B cell (primary cell): ENCODE measurements around the gene POFUT2. TPM values are rescaled to one million over a fixed set of nuclear protein-coding genes. Genes with fewer than 3 reads are reported as not detected.

Source experiments
- ATAC-seq: fragments of 200-7000 bp; cut with Tn5 transposase; one replicate; pipeline ENCODE4 v1.10.0; 2021; ENCODE audit warnings: low read depth, mild to moderate bottlenecking, moderate number of reproducible peaks, moderate library complexity
- CTCF ChIA-PET: fragments of 350-600 bp; sonication (Branson Sonifier 250); formaldehyde crosslinking; loops from one replicate; lab custom pipeline; 2021; ENCODE audit warnings: antibody characterized with exemption, inconsistent platforms; lab: Charles Lee
- POLR2A ChIA-PET: fragments of 350-600 bp; sonication (Branson Sonifier 250); formaldehyde crosslinking; loops from one replicate; lab custom pipeline; 2021; ENCODE audit warnings: antibody characterized with exemption; lab: Charles Lee
- DNase-seq: peaks from one replicate; pipeline ENCODE4 v3.0.0; 2013
- H2AFZ ChIP-seq: 2 replicates; pipeline ENCODE4 v1.6.1; 2012; ENCODE audit warnings: mild to moderate bottlenecking, low read depth, low read length; ENCODE audit not compliant: insufficient read depth, poor library complexity, severe bottlenecking
- H3K27ac ChIP-seq, 2 donors: 1 replicate in 1 of 2; 2 replicates in 1 of 2; pipeline ENCODE4 v1.5.1; 2012 to 2013; ENCODE audit warnings: low read length in 2 of 2, mild to moderate bottlenecking in 2 of 2, moderate library complexity in 1 of 2
- H3K27me3 ChIP-seq, 4 experiments: fragments of 200-600 bp in 1 of 4; sonication (generic) in 1 of 4; replicated peaks in 1 of 4; 1 replicate in 2 of 4; 2 replicates in 2 of 4; pipeline versions ENCODE4 v1.6.1 to v1.7.0; 2013 to 2016; ENCODE audit warnings: low read length in 3 of 4, mild to moderate bottlenecking in 2 of 4, mixed read lengths in 1 of 4, moderate library complexity in 1 of 4; ENCODE audit not compliant: insufficient read depth in 4 of 4, control insufficient read depth in 3 of 4; ENCODE audit errors: control extremely low read depth in 1 of 4
- H3K36me3 ChIP-seq, 2 experiments: replicated peaks in 1 of 2; 1 replicate in 1 of 2; 2 replicates in 1 of 2; pipeline versions ENCODE4 v1.6.1 to v1.7.1; 2013; ENCODE audit warnings: low read length in 1 of 2; ENCODE audit not compliant: insufficient read depth in 2 of 2, control insufficient read depth in 1 of 2; ENCODE audit errors: control extremely low read depth in 1 of 2, extremely low read depth in 1 of 2
- H3K4me1 ChIP-seq, 2 donors: fragments of 200-600 bp in 1 of 2; sonication (generic) in 1 of 2; 1 replicate in 1 of 2; 2 replicates in 1 of 2; pipeline versions ENCODE4 v1.5.1 to v1.6.1; 2013 to 2017; ENCODE audit warnings: low read length in 2 of 2; ENCODE audit not compliant: control insufficient read depth in 2 of 2, insufficient read depth in 2 of 2
- H3K4me2 ChIP-seq: replicated peaks from 2 replicates; pipeline ENCODE3; 2012; ENCODE audit warnings: mild to moderate bottlenecking, low read depth, low read length; ENCODE audit not compliant: poor library complexity, severe bottlenecking
- H3K4me3 ChIP-seq, 5 experiments: fragments of 200-600 bp in 1 of 5; sonication (generic) in 1 of 5; 1 replicate in 3 of 5; 2 replicates in 2 of 5; pipeline versions ENCODE4 v1.5.1 to v1.7.0; 2011 to 2016; ENCODE audit warnings: low read length in 4 of 5, mild to moderate bottlenecking in 4 of 5, low read depth in 2 of 5, control low read depth in 1 of 5, moderate library complexity in 1 of 5; ENCODE audit not compliant: insufficient read depth in 1 of 5; ENCODE audit errors: control extremely low read depth in 1 of 5, extremely low read depth in 1 of 5
- H3K79me2 ChIP-seq: fragments of 200-600 bp; sonication (generic); one replicate; pipeline ENCODE4 v1.6.0; 2016; ENCODE audit warnings: low read length; ENCODE audit not compliant: control insufficient read depth, insufficient read depth
- H3K9ac ChIP-seq: fragments of 200-600 bp; sonication (generic); 2 replicates; pipeline ENCODE4 v1.6.1; 2017; ENCODE audit warnings: mild to moderate bottlenecking, low read length, moderate library complexity
- H3K9me3 ChIP-seq, 3 donors: one replicate each; pipeline versions ENCODE4 v1.6.1 to v1.7.1; 2013; ENCODE audit warnings: low read length in 2 of 3; ENCODE audit not compliant: control insufficient read depth in 2 of 3, insufficient read depth in 1 of 3; ENCODE audit errors: control extremely low read depth in 1 of 3
- H4K20me1 ChIP-seq: 2 replicates; pipeline ENCODE4 v1.6.0; 2012; ENCODE audit warnings: mild to moderate bottlenecking, low read length; ENCODE audit not compliant: insufficient read depth, control insufficient read depth, poor library complexity, severe bottlenecking
- H3K27ac Mint-ChIP-seq: one replicate; pipeline ENCODE4 v1.8.0; 2021; ENCODE audit warnings: mixed read lengths
- H3K27me3 Mint-ChIP-seq: one replicate; pipeline ENCODE4 v1.8.0; 2021; ENCODE audit warnings: mixed read lengths
- H3K4me1 Mint-ChIP-seq: one replicate; pipeline ENCODE4 v1.8.0; 2021; ENCODE audit warnings: mixed read lengths
- H3K4me3 Mint-ChIP-seq: one replicate; pipeline ENCODE4 v1.8.0; 2021; ENCODE audit warnings: mixed read lengths
- H3K9me3 Mint-ChIP-seq: one replicate; pipeline ENCODE4 v1.8.0; 2022; ENCODE audit warnings: mixed read lengths; ENCODE audit not compliant: insufficient read depth
- EZH2 ChIP-seq: IDR thresholded peaks from 2 replicates; pipeline ENCODE4 v1.6.1; 2012; ENCODE audit warnings: borderline replicate concordance, low read depth, mild to moderate bottlenecking, moderate library complexity, low read length; ENCODE audit not compliant: insufficient read depth, poor library complexity, severe bottlenecking
- WGBS: methylation state at CpG from one replicate; pipeline ENCODE4 v1.1.5; 2013; ENCODE audit warnings: missing lambda C conversion rate; ENCODE audit not compliant: insufficient coverage; 5-methylcytosine and 5-hydroxymethylcytosine counted together
- intact Hi-C: fragments of 100-400 bp; cut with micrococcal nuclease; formaldehyde crosslinking; loops from one replicate; pipeline ENCODE4 v1.10.0; 2022
- polyA plus RNA-seq: library from polyadenylated mRNA; depleted of rRNA; stranded (reverse); fragments of >200 nt; gene quantifications from 2 replicates; pipeline ENCODE4 v1.2.3, GENCODE V29; 2012
- total RNA-seq, 2 donors: library from RNA; stranded (reverse); fragments of 120-200 nt in 1 of 2; gene quantifications; 1 replicate in 1 of 2; 2 replicates in 1 of 2; pipeline versions ENCODE4 v1.2.3 to v1.2.4, GENCODE V29; 2013 to 2022
- TF ChIP-seq, protein P1 (sequence below): fragments of 200-600 bp; IDR thresholded peaks from one replicate; pipeline ENCODE4 v1.8.0; 2022; ENCODE audit warnings: antibody characterized with exemption, mild to moderate bottlenecking

POFUT2 gene
- total and polyA plus RNA-seq, 2 donors (not counting 1 experiment from before 2014, with no cell fraction given): 38.3 to 41.8 TPM

DNA sequence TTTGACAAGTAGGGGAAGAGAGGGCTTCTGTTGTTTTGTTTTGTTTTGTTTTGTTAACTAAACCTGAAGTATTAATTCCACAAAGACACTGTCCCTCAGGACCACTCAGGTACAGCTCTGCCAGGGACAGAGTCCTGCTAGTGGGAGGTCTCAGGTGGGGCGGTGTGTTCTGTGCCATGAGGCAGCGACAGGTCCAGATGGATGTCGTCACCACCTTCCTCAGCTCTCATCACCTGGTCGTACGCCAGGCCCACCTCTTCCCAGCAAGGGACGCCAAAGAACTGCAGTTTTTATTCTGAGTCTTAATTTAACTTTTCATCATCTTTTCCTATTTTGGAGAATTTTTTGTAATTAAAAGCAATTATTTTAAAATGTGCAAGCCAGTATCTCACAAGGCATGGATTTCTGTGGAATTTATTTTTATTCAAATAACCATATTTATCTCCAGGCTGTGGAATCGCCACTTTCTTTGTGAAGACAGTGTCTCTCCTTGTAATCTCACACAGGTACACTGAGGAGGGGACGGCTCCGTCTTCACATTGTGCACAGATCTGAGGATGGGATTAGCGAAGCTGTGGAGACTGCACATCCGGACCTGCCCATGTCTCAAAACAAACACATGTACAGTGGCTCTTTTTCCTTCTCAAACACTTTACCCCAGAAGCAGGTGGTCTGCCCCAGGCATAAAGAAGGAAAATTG is 62.5 kb downstream of the POFUT2 start:
- Histone ChIP-seq H4K20me1 (no peaks in the 10 kb centered on the region), H3K79me2 (no peaks in the 10 kb centered on the region), H3K27ac (no peak overlapping the region), H3K36me3 (peaks cover 0 to 29% of the 10 kb centered on the region in 2 experiments), H3K4me3 (no peak overlapping the region), H3K4me2 (no peak overlapping the region), H3K27me3 (no peaks in the 10 kb centered on the region), H3K9ac (no peak overlapping the region), H3K4me1 (peaks cover 3 to 8% of the 10 kb centered on the region in 2 donors), H2AFZ (no peak overlapping the region), H3K9me3 (no peaks in the 10 kb centered on the region)
- Mint-ChIP-seq H3K27me3 (no peaks in the 10 kb centered on the region), H3K9me3 (no peaks in the 10 kb centered on the region), H3K4me1 (peaks cover 27% of the 10 kb centered on the region), H3K27ac (no peak overlapping the region), H3K4me3 (no peak overlapping the region)
- ChIA-PET CTCF (interaction anchor here (1.0 kb wide), 1 partner anchor 19 kb away, joined by 3 read pairs; no protein-coding TSS in a partner anchor), POLR2A (no interaction called here)
- WGBS: 96% methylated on average over 3 of the region's 11 CpGs
- no peak for DNase-seq
- intact Hi-C loops: no loop called here
- TF ChIP-seq, protein P1, sequence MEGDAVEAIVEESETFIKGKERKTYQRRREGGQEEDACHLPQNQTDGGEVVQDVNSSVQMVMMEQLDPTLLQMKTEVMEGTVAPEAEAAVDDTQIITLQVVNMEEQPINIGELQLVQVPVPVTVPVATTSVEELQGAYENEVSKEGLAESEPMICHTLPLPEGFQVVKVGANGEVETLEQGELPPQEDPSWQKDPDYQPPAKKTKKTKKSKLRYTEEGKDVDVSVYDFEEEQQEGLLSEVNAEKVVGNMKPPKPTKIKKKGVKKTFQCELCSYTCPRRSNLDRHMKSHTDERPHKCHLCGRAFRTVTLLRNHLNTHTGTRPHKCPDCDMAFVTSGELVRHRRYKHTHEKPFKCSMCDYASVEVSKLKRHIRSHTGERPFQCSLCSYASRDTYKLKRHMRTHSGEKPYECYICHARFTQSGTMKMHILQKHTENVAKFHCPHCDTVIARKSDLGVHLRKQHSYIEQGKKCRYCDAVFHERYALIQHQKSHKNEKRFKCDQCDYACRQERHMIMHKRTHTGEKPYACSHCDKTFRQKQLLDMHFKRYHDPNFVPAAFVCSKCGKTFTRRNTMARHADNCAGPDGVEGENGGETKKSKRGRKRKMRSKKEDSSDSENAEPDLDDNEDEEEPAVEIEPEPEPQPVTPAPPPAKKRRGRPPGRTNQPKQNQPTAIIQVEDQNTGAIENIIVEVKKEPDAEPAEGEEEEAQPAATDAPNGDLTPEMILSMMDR: no peak
- no peak for TF ChIP-seq EZH2
- no peak for ATAC-seq
